Stimulated activated CD4-positive, alpha-beta T cell treated with anti-CD3 and anti-CD28 coated beads, Interleukin-2, amount 100 ng/mL, for 48 hours (primary cell): Measurements from ENCODE around the gene CASP7.
"Not testable (repeated sequence)": the region's sequence is repeated elsewhere in the genome, so short reads cannot be mapped to it uniquely, and the experiment has no call there.

ENCODE experiments used
- DNase-seq, 2 donors: peaks; one replicate each; pipeline ENCODE4 v3.0.0-alpha.2; 2020

CASP7 gene

DNA sequence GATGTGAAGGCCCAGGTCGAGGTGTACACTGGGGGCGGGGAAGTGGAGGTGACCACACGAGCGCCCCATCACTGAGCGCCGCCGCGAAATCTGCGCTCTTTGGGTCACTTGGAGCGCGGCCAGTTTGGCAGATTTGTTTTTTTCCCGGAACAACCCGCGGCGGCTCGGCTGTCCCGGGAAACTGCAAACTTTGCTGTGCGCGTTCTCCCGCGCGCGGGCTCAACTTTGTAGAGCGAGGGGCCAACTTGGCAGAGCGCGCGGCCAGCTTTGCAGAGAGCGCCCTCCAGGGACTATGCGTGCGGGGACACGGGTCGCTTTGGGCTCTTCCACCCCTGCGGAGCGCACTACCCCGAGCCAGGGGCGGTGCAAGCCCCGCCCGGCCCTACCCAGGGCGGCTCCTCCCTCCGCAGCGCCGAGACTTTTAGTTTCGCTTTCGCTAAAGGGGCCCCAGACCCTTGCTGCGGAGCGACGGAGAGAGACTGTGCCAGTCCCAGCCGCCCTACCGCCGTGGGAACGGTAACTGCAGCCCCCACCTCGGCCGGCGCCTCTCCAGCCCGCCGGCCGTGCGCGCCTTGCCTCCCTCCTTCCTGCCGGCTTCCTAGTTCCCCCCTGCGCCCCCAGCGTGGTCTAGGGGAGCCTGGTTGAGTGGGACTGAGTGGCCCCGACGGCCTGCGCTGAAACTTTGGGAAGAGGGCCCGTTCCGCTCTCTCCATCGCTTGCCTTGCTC, at the start of gene CASP7:
CASP7 (plus strand) TSS at position 450 of the 727 bp plus-strand sequence. CDS start 17,582 bp downstream, outside the sequence.
- peak; percentile 62 to 70 for DNase-seq

DNA sequence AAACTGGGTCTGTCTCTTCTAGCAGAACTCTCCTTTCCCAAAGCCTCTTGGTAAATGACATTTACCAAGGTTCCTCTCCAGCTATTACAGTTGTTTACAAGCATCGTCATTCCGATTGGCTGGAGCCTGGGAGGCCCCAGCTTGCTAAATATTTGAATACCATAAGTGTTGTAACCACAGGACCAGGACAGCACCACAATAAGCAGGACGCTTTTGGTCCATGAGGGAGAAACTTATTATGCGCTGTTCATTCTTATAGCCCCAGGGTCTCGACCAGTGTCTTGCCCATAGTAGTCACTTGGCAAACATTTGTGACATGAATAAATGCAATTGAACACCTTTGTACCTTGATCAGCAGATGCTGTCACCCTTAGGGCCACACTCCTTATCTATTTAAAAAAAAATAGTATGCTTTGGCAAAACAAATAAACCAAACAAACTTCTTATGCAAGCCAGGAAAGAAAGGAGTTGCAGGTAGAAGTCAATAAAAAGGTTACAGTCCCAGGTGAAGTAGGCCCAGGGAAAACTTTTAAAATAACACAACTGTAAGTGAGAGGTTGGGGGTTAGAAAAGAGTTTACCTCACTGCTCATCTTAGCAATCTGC, 48.7 kb upstream of the CASP7 start:
- no peak for DNase-seq

DNA sequence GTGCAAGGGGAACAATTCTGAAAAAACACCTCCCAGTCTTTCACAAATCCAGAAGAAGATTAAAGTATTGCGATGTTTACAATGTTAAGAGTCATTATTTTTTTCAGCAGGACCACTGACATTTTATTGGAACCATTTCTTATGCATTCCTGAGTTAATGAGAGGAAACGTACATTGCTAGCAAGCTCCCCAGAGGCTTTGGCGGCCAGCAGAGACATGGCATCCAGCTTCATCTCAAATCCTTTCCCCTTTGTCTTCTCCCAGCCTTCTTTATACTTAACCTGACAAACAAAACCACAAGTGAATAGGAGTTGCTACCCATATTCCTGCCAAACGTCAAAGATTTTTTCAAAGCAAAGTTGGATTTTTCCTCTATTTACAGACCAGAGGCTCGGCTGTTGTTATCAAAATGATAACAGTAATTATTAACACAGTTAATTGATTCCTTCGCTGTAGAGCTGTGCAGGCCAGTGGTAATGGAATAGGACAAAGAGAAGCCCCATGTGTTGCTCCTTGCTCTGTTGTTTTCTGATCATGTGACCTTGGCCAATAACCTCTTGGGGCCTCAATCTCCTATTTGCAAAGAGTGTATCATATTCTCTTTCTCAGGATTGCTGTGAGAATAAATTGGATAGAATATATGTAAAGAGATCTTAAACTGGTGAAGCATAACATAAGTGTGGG, 47.9 kb upstream of the CASP7 start:
- DNase-seq, result no peak

DNA sequence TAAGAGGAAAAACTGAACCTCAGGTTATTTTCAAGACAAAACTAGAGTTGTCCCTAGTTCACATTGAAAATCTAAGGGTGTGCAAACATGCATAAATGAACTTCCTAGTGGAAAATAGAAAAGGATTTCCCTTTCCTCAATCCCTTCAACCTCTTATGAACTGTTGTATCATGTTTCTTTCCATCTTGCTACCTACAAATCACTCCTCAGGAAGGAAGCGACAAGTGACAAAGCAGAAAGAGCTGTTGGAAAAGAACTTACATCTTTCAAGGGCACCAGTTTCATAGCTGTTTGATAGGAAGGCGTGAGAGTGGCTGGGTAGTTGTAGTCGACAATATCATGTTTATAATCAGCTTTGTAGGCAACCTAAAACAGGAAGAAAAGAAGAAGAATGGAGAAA, 39.7 kb upstream of the CASP7 start:
- DNase-seq, result no peak

DNA sequence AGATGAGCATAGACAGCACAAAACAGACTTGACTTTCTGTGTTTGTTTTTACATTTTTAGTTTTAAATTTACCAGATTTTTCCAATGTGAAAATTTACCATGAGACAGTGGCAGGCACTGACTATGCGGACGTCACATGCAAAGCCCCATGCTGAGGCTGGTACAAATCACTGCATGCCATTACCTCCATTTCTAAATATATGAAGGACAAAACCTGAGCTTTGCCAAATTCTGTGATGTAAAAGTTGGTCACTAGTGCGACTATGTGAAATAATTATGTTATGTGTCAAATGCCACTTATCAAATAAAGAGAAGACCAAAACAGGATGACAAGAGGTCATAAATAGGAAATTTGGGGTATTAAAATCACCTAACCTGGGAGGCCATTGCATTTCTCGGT, 38.0 kb upstream of the CASP7 start:
- no peak for DNase-seq

DNA sequence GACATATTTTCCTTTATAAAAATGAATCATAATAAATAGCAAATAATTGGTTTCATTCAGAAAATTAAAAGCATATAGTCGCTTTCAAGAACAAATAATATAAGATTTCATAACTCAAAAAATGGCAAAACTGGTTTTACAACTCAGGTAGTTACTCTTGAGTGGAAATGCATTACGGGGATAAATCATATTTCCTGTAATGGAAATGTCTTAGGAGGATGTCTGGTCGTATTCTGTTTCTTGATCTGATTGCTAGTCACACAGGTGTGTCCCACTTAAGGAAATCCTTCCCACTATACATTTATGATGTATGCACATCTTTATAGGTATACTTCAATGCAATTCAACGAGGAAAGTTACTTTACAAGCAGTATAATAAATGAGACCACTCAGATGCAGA, 36.5 kb upstream of the CASP7 start:
- no peak for DNase-seq

DNA sequence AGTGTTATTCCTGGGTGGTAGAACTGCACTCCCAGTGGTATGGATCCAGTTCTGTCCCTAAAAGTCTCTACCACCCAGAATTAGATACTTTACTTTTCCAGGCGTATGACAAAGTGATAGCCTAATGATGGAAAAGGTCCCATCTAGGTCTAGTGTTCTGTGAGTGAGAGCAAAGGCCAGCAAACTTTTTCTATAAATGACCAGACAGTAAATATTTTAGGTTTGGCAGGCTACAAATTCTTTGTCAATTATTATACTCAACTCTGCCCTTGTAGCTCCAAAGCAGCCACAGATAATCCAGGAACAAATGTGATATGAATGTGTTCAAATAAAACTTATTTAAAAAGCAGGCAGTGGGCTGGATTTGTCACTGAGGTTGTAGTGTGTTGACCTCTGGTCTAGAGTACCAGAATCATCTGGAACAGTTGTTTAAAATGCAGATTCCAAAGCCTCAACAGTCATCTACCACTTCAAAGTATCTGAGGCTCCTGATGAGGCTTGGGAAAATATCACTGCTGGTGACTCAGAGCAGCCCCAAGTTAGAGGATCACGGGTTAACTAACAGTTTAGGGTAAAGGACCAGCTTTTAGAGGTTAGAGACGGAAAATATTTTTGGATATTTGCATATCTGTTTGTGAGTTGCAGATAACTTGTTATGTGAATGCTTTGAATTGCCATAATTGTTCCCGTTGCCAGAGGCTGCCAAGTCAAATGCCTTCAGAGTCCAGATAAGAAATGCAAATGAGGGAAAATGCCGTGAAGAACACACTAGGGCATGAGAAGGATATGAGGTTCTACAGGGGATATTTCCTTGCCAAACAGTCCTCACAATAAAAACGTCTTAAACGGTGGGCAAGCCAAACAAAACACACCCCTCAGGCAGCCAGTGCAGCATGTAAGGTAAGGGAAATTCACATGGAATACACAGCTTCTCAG, 35.3 kb upstream of the CASP7 start:
- DNase-seq, result no peak

DNA sequence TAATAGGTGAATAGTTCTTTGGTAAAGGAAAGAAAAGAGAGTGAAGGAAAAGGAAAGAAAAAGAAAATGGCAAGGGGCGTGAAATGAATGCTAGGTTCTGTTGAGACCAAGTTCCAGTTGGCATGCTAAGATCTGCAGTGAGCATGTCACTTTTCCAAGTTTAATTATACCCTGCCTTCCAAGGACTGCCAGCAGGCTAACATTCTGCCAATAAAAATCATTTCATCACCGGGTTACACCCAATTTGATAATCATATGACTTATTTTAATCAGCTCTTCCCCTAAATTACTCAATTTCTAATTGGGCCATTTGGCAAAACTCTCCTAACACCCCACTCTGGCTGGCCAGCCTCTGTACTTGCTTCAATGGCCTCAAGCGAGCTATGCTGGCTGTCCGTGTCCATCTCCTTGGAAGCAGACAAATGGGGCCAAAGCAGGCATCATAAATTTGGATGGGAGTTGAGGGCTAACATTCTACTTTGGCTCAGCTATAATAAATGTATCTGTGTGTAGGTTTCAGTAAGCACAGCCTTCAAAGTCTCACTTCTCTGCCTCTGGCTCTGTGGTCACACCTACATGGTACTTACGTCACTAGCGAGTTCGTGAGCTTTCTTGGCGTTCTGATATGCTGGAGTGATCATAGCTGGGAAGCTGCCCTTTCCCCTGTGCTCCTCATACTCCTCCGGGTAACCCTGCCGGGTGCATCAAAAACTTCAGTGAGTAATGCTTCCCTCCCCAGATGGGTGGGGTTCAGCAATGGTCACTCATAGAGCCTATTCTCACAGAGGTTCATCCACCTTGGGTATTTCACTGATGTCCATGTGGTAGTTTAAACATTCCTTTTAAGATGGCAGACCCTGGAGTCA, 33.1 kb upstream of the CASP7 start:
- no peak for DNase-seq

DNA sequence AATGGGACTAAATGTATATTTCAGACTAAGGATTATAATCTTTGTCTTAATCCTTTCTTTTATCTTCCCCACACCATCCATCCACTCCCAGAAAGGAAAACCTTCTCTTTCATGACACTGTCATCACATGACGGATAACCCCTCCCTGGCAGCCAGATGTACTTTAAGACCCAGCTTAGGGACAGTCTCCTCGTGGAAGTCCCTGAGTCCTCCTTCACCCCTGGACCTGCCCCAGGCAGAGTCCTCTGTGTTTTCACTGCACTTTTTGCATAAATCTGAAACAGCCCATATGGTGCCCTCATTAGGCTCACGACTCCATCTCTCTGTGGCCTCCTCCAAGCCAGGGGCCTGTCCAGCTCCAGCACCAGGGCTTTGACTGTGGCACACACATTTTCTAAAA, 31.9 kb upstream of the CASP7 start:
- DNase-seq, result no peak

DNA sequence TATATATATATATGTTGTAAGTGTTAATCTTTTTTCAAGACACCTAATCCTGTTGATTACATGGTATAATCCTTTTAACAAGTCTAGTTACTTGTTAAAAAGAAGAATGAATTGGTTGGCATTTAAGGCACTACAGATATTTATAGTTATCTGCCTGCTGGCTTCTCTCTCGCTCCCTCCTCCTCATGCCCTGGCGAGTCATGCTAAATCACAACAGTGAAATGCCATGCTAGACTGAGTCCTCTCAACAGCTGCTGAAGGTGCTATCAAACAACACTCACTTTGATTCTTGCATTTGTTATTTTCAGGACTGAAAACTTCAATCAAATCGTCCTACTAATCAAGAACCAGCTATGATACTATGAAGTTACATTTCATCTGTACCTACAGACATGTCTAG, 31.2 kb upstream of the CASP7 start:
- no peak for DNase-seq

DNA sequence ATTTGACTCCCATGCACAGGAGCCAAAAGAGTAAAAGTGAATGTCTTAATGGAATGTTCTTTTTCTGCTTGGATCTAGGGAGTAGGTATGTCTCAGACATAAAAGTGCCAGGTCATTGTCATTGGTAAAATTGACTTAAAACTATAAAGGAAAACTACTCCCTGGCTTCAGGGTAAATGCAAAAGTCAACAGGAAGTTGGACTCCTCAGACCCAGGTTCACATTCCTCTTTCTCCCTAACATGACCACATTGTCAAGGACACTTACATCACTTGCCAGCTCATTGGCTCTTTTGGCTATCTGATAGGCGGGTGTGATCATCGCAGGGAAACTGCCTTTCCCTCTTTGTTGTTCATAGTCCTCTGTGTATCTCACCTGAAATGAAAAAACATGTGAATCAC, 29.5 kb upstream of the CASP7 start:
- DNase-seq, result no peak

DNA sequence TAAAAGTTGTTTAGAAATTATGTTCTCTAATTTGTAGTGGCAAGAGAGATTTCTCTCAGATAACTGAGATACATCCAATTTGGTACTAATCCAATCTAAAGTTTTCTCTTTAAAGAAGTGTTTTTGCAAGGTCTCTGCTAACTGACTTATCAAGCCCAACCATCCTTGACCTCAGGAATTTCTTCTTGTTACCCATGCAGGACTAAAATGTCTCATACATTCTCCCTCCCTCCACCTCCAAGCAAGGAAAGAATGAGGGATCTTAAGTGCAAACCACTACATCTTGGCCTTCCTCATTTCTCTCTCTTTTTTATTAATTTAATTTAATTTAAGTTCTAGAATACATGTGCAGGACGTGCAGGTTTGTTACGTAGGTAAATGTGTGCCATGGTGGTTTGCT, 28.7 kb upstream of the CASP7 start:
- no peak for DNase-seq

DNA sequence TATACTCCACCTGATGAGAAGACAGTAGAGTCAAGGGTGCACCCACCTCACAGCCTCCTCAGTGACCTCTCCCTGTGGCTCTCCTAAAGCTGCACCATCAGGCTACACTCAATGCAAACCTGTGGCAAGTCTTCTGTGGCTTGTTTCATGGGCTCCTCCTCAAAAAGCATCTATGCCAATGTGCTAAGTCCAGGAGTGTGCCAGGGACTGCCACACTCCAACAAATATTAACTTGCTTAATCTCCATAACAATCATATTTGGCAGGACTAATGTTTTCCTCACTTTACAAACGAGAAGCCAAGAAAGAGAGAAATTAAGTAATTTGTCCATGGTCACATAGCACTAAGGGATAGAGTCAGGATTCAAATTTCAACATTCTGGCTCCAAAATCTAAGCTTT, 27.8 kb upstream of the CASP7 start:
- DNase-seq, result no peak

DNA sequence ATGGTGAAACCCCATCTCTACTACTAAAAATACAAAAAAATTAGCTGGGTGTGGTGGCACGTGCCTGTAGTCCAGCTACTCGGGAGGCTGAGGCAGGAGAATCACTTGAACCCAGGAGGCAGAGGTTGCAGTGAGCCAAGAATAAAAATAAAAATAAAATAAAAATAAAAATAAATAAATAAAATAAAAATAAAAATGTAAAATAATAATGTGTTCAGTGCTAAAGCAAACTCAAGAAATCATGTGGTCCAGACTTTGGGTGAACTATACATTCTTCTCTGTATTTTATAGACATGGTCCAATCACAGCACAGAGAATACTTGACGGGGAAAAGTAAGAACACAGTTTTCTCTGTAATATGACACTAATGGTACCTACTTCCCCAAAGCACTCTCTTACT, 27.3 kb upstream of the CASP7 start:
- not testable (repeated sequence) for DNase-seq

DNA sequence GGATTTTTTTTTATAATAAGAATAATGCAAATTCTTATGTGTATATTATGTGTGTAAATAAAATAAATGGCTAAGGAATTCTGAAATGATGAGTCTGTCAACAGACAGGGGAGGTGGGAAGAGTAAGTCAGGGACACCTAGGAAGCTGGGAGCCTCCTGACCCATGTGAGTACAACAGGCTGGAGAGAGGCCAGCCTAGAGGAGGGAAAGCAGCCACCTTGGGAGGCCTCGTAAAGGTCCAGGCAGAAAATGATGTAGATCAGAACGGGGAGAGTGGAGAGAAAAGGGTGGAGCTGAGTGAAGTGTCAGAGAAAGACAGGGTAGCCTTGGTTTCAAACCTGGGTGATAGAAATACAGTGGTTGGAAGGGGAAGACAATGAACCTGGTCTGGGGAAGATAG, 22.8 kb upstream of the CASP7 start:
- no peak for DNase-seq

DNA sequence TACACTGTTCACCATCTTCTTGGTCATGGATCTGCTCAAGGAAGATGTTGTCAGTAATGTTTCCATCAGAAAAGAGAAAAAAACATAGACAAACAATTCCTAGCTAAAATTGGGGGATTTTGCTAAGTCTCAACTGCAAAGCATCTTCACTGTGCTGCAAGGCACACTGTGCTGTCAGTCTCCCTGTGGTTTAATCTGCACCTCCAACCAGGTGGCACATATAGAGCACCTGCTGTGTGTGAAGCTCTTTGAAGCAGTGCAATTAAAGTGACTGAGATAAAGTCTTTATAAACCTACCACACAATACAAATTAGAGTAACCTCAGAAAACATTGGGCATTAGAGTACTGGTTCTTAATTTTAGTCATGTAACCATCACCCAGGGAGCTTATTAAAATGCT, 22.2 kb upstream of the CASP7 start:
- no peak for DNase-seq

DNA sequence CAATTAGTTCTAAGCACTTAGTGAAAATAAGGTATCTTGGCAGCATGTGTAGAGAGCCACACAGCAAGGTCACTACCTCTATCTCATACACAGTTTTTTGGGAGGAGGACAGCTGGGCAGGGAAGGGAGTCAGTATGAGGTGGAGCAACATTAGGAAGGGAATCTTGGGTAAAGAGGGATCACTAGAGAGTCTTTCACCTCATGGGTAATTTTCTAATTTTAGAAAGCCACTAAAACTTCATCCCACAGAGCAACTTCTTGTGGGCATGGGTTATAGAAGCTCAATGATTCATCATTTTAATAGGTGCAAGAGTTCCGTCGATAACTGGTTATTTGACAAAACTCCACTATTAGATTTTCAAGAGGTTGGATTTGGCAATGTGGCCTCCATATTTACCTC, 18.4 kb upstream of the CASP7 start:
- DNase-seq, result no peak

DNA sequence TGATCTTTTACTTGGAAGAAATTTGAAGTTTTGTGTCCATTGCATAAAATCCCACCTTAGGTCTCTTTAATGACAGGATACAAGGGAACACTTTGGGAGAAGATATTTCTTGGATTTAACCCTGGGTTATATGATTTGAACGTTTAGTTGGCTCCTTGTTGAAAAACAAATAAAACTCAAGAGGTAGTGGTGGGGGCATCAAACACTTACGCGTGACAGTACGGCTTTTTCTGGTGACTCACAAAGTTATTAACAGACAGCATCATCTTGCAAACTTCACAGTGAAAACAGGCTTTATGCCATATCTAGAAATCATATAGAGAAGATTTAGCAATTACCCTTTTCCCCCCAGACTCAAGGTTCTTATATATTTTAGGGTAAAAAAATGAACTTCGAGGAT, 16.6 kb upstream of the CASP7 start:
- DNase-seq, result no peak

DNA sequence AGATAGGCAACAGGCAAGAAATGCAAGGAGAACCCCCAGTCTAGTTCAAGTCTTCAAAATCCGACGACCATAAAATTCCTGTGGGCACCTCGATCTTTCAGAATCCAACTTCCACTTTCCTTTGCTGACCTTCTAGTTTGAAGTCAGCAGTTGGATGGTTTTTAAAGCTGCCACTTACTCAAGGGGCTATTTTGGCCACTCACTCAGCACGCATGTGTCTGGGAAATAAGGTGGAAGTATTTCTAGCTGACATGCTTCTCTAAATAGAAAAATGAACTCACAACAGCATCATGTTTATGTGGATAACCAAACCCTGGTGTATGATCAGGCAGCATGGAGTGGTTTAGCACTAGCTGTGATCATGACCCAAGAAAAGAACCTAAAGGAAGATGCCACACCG, 15.8 kb upstream of the CASP7 start, which contains the start of gene NRAP:
NRAP (minus strand) TSS at position 134 of the 400 bp plus-strand sequence. CDS start 159 bp downstream, outside the sequence.
- no peak for DNase-seq

DNA sequence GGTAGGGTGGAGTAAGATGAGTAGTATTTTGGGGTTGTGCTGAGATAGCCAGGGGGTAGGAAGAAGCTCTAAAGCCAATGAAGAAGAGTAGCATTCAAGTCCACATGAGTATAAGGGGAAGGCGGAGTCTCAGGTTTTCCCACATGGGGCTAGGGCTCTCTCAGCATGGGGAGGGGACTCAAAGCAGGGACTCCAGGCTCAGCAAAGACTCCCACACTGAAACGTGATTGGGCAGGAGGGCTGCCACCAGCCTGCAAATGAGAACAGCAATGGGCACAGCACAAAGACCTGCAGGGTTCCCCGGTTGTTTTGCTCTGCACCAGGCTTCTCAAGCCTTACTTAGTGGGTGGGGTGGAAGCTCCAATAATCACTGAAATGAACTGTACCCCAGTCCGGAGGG, 14.4 kb upstream of the CASP7 start:
- DNase-seq, result no peak

DNA sequence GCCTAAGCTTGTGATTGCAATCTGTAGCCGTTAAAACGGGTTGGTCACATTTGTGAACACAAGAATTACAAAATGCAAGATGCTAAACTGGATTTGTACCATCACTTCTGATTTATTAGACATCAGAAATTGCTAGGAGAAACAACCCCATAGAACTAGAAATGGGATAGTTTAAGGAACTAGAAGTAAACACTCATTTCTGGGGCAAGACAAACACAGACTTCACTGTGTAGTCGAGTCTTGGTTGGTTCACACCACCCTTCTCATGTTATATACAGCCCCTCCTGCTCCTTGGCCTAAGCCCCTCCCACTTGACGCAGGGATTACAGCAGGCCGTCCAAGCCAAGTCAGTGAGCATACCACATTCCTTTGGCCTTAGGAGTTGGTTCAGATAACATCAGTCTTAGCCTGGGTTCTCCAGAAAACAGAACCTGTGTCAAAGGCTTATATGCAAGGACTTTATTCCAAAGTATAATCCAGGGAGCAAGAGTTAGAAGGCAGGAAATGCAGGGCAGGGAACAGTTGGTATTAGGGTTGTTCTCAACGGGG, 13.8 kb upstream of the CASP7 start:
- no peak for DNase-seq
